OCI-LY3 (cell line): ENCODE results near the gene GPRC5D.

Experiments
- EZH2phosphoT487 ChIP-seq: fragments of 200-600 bp; shearing (Covaris generic); IDR thresholded peaks from 2 replicates; pipeline ENCODE4 v1.6.1; 2018; ENCODE audit warnings: antibody characterized with exemption, mixed run types, low read depth
- TF ChIP-seq, protein P1 (sequence below): fragments of 200-600, 300-600 bp; sonication (generic); IDR thresholded peaks from 2 replicates; pipeline ENCODE4 v1.5.1; 2014; ENCODE audit warnings: antibody characterized with exemption, low read length, low read depth

DNA sequence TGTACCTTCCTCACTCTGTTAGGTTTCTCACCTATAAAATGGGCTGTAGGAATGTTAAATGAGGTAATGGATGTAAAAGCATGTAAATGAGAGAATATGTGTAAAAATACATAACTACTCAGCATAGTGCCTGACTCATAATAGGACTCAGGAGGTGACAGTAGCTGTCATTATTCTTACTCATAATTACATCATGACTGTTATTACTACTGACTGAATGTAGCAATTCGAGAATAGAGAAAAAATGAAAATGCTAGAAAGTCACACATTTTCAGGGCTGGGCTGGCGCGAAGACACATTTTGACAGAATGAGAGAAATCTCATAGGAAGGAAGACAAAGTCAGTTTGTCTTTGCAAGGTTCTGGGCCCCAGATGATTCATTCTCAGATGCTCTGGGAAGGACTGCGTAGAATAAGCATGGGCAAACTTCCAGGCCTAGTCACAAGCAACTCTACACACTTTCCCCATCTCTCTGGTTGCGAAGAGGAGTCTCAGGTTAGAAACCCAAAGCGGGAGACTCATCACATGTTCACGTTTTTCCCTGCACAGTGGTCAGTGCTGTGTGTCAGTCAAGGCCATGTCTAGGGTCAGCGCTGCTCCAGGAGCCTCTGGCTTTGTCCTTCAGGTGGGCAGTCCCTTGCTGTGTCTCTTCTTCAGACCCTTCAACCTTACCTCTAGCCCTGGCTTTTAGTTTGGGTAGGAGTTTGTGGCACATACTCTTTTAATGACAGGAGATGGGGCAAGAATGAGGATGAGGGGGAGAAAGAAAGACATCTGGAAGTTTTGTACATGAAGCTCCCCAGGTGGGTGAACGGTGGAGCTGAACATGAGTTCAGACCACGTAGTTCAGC lies 52.2 kb downstream of the GPRC5D start:
- TF ChIP-seq, protein P1, sequence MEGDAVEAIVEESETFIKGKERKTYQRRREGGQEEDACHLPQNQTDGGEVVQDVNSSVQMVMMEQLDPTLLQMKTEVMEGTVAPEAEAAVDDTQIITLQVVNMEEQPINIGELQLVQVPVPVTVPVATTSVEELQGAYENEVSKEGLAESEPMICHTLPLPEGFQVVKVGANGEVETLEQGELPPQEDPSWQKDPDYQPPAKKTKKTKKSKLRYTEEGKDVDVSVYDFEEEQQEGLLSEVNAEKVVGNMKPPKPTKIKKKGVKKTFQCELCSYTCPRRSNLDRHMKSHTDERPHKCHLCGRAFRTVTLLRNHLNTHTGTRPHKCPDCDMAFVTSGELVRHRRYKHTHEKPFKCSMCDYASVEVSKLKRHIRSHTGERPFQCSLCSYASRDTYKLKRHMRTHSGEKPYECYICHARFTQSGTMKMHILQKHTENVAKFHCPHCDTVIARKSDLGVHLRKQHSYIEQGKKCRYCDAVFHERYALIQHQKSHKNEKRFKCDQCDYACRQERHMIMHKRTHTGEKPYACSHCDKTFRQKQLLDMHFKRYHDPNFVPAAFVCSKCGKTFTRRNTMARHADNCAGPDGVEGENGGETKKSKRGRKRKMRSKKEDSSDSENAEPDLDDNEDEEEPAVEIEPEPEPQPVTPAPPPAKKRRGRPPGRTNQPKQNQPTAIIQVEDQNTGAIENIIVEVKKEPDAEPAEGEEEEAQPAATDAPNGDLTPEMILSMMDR = no peak
- TF ChIP-seq EZH2phosphoT487 = no peak
